Body of pancreas (tissue), 4 donors: Measurements from ENCODE around the gene FXR2. TPM values are rescaled to one million over a fixed set of nuclear protein-coding genes. Genes with fewer than 3 reads are reported as not detected.
A peak's percentile ranks its signal among the peaks of the same experiment; 100 is the strongest.
"Not testable (repeated sequence)": the region's sequence is repeated elsewhere in the genome, so short reads cannot be mapped to it uniquely, and the experiment has no call there.

ENCODE experiments used
- ATAC-seq: fragments of 150-250 bp; one replicate; pipeline ENCODE4 v1.9.1; 2016
- DNase-seq, 4 donors: peaks; one replicate each; pipeline ENCODE4 v3.0.0-alpha.2; 2019
- H3K27ac ChIP-seq, 4 donors: fragments of 200-600 bp; sonication (generic); 1 replicate in 3 of 4; 2 replicates in 1 of 4; pipeline versions ENCODE4 v1.5.1 to v1.6.1; 2016 to 2019; ENCODE audit warnings: mild to moderate bottlenecking in 1 of 4, mixed read lengths in 1 of 4, moderate library complexity in 1 of 4
- H3K27me3 ChIP-seq, 2 donors: fragments of 200-600 bp; sonication (generic); one replicate each; pipeline ENCODE4 v1.6.0; 2016; ENCODE audit warnings: mild to moderate bottlenecking in 1 of 2
- H3K36me3 ChIP-seq, 2 donors: fragments of 200-600 bp; sonication (generic); replicated peaks in 1 of 2; 2 replicates each; pipeline ENCODE4 v1.5.1; 2016; ENCODE audit warnings: low read depth in 2 of 2; ENCODE audit not compliant: insufficient read depth in 1 of 2
- H3K4me1 ChIP-seq: fragments of 200-600 bp; sonication (generic); one replicate; pipeline ENCODE4 v1.6.0; 2016
- H3K4me3 ChIP-seq, 2 donors: fragments of 200-600 bp; sonication (generic); 1 replicate in 1 of 2; 2 replicates in 1 of 2; pipeline ENCODE4 v1.5.1; 2016 to 2019
- H3K9me3 ChIP-seq, 3 donors: fragments of 200-600 bp; sonication (generic); 1 replicate in 2 of 3; 2 replicates in 1 of 3; pipeline ENCODE4 v1.5.1; 2016
- CTCF ChIP-seq, 7 experiments: fragments of 450-650 bp in 4 of 7; fragments of 200-600 bp in 3 of 7; sonication (generic) in 3 of 7; IDR thresholded peaks; one replicate each; pipeline ENCODE4 v1.5.1; 2016 to 2019; ENCODE audit warnings: antibody characterized with exemption in 7 of 7
- POLR2A ChIP-seq, 3 donors: fragments of 450-650 bp; IDR thresholded peaks; one replicate each; pipeline ENCODE4 v1.6.1; 2016; ENCODE audit warnings: antibody characterized with exemption in 3 of 3, mild to moderate bottlenecking in 2 of 3
- WGBS, 2 donors: methylation state at CpG; one replicate each; pipeline ENCODE4 v1.1.5; 2017; 5-methylcytosine and 5-hydroxymethylcytosine counted together
- intact Hi-C: fragments of 100-400 bp; cut with DNase I; formaldehyde crosslinking; loops from one replicate; pipeline ENCODE4 v1.15.1; 2023
- total RNA-seq, 2 donors: library from RNA; depleted of rRNA; stranded (reverse); fragments of >200 nt; gene quantifications; one replicate each; pipeline ENCODE4 v1.1.0, GENCODE V29; 2016

The FXR2 gene
- total RNA-seq, 2 donors from 2014 or later, result 10.2 to 10.9 TPM

DNA sequence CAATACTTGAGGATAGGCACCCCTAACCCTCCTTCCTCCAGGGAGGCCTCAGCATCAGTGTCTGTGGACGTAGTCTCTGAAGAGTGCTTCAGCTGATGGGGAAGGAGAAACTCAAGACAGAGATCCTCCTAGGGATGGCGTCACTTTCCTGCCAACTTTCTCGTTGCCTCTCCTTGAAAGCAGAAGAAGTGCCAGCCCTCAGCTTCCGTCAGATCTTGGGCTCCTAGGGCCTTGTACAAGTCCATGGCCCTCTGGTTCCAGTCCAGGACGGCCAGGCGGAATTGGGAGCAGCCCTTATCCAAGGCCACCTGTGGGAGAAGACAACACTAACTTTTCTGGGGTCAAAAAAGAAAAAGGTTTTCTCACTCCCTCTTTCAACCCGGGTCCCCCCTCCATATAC lies 11.6 kb upstream of the FXR2 start:
- Histone ChIP-seq H3K27me3 (no peaks in the 10 kb centered on the region), H3K4me3 (no peak overlapping the region), H3K4me1 (peaks cover 14% of the 10 kb centered on the region), H3K27ac (peak overlapping the region; percentile 94 to 97 (median 96)), H3K9me3 (no peaks in the 10 kb centered on the region), H3K36me3 (no peaks in the 10 kb centered on the region)
- intact Hi-C loops, result no loop called here
- DNase-seq (peak in 2 of 4 donors; percentile 44 to 46), ATAC-seq (no peak)
- TF ChIP-seq POLR2A (IDR thresholded peaks at IDR 0.05), result no peak
- TF ChIP-seq CTCF (IDR thresholded peaks at IDR 0.05), result no peak
- 38 to 39% methylated on average over 7 of the region's 7 CpGs for WGBS, 2 donors

GRCh38 chr17:7625749-7626148 lies 11.1 kb upstream of the FXR2 start:
- intact Hi-C loops, ATAC-seq, H3K9me3 ChIP-seq, DNase-seq, H3K27me3 ChIP-seq, H3K4me3 ChIP-seq, H3K36me3 ChIP-seq: not testable (repeated sequence)
- peak overlapping the region in 1 of 4 donors; percentile 96 for H3K27ac ChIP-seq
- H3K4me1 ChIP-seq, result peaks cover 13% of the 10 kb centered on the region
- 93 to 95% methylated on average over 14 to 15 of the region's 16 CpGs for WGBS, 2 donors

DNA sequence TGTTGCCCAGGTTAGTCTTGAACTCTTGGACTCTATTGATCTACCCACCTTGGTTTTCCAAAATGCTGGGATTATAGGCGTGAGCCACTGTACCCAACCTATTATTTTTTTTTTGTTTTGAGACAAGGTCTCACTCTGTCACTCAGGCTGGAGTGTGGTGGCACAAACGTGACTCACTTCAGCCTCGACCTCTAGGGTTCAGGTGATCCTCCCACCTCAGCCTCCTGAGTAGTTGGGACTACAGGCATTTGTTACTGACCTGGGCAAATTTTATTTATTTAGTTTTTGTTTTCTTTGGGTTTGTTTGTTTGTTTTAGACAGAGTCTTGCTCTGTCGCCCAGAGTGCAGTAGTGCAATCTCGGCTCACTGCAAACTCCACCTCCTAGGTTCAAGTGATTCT lies 9.0 kb upstream of the FXR2 start:
- no peak overlapping the region for H3K4me3 ChIP-seq
- TF ChIP-seq CTCF (IDR thresholded peaks at IDR 0.05) (no peak), POLR2A (IDR thresholded peaks at IDR 0.05) (no peak)
- H3K36me3 ChIP-seq, result no peaks in the 10 kb centered on the region
- 77 to 86% methylated on average over 5 of the region's 5 CpGs for WGBS, 2 donors
- DNase-seq (no peak), ATAC-seq (no peak)
- no peak overlapping the region for H3K27ac ChIP-seq
- intact Hi-C loops, result no loop called here
- peaks cover 13% of the 10 kb centered on the region for H3K4me1 ChIP-seq
- H3K27me3 ChIP-seq, result no peaks in the 10 kb centered on the region
- H3K9me3 ChIP-seq, result no peaks in the 10 kb centered on the region

DNA sequence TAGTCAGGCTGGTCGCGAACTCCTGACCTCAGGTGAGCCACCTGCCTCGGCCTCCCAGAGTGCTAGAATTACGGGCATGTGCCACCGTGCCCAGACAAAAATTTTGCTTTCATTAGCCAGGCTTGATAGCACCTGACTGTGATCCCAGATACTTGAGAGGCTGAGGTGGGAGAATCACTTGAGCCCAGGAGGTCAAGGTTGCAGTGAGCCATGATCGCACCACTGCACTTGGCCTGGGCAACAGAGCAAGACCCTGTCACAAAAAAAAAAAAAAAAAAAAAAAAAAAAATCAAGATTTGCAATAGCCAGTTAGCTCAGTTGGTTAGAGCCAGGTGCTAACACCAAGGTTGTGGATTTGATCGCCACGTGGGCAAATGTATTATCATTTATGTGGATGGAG lies 6.1 kb upstream of the FXR2 start:
- Histone ChIP-seq H3K4me3 (no peak overlapping the region), H3K4me1 (peaks cover 3% of the 10 kb centered on the region), H3K27me3 (no peaks in the 10 kb centered on the region), H3K9me3 (no peaks in the 10 kb centered on the region), H3K27ac (no peak overlapping the region), H3K36me3 (no peaks in the 10 kb centered on the region)
- 87 to 88% methylated on average over 6 to 8 of the region's 8 CpGs for WGBS, 2 donors
- no peak for DNase-seq
- no peak for ATAC-seq
- intact Hi-C loops, result no loop called here
- TF ChIP-seq POLR2A (IDR thresholded peaks at IDR 0.05) (no peak), CTCF (IDR thresholded peaks at IDR 0.05) (no peak)

- no peaks in the 10 kb centered on the region for H3K27me3 ChIP-seq
- no peaks in the 10 kb centered on the region for H3K36me3 ChIP-seq
- TF ChIP-seq POLR2A (IDR thresholded peaks at IDR 0.05), result no peak
- no peak for TF ChIP-seq CTCF (IDR thresholded peaks at IDR 0.05)
- no peak overlapping the region for H3K4me3 ChIP-seq
- no peak for DNase-seq
- H3K9me3 ChIP-seq, result no peaks in the 10 kb centered on the region
- WGBS, 2 donors, result 70 to 72% methylated on average over 5 of the region's 5 CpGs
- no peak overlapping the region for H3K27ac ChIP-seq
- intact Hi-C loops, result no loop called here
- H3K4me1 ChIP-seq, result peaks cover 4% of the 10 kb centered on the region
- no peak for ATAC-seq
These were observed 3.9 kb upstream of the FXR2 start for GRCh38 chr17:7618608-7619007.
